Measurements from ENCODE around the gene ACER2. TPM values are rescaled to one million over a fixed set of nuclear protein-coding genes. Genes with fewer than 3 reads are reported as not detected.

ACER2 gene
- total and polyA plus RNA-seq, 4 donors, result 1.0 to 11.2 (median 3.3) TPM

Other genes with a start within 250 kb of the ACER2 start
- gene DENND4C, start 178.3 kb upstream of the ACER2 start, total RNA-seq, result 10 to 100 TPM; 48.7 to 68.0 TPM
- gene DENND4C, start 178.3 kb upstream of the ACER2 start, polyA plus RNA-seq, result 10 to 100 TPM; 19.9 to 21.9 TPM
- gene RPS6, start 28.8 kb upstream of the ACER2 start, total RNA-seq, result 1,000 to 10,000 TPM; 1,566 to 1,650 TPM
- gene RPS6, start 28.8 kb upstream of the ACER2 start, polyA plus RNA-seq, result 1,000 to 10,000 TPM; 2,810 to 4,452 TPM